Measurements from ENCODE around the gene ANKS3.

GRCh38 chr16:4726616-4727015, 7.5 kb downstream of the ANKS3 start:
- TF ChIP-seq CTCF (IDR thresholded peaks at IDR 0.05), result no peak
- no peak for TF ChIP-seq POLR2A (IDR thresholded peaks at IDR 0.05)
